ENCODE results near the gene PGA5. TPM values are rescaled to one million over a fixed set of nuclear protein-coding genes. Genes with fewer than 3 reads are reported as not detected.
"Not testable (repeated sequence)": the region's sequence is repeated elsewhere in the genome, so short reads cannot be mapped to it uniquely, and the experiment has no call there.

Gene PGA5
- polyA plus RNA-seq (not detected in 2 replicates), polyA minus RNA-seq (not detected in 2 replicates)

DNA sequence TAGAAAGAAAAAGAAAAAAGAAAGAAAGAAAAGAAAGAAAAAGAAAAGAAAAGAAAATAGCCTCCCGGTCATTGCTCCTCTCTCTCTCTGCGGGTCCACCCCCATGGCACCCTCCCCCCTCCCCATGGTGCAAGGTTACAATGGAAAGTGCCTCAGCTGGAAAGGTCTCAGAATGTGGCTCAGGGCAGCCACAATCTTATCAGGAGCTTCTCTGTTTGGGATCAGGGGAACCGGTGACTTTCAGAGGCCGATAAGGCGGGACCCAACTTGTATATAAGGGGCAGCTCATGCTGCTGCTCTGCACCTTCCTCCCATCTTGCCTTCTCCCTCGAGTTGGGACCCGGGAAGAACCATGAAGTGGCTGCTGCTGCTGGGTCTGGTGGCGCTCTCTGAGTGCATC lies at the start of gene PGA5:
Gene PGA5, plus strand, starts transcription at position 301 of the 400 bp plus-strand sequence. Its CDS starts 52 bp downstream, at position 353.
- not testable (repeated sequence) for H3K9ac ChIP-seq (ENCODE audit: low read length); H3K4me2 ChIP-seq (ENCODE audit: low read length); H3F3A ChIP-seq (ENCODE audit: insufficient read depth, low read length, poor library complexity, severe bottlenecking); H3K9me3 ChIP-seq (ENCODE audit: low read length); H3K4me3 ChIP-seq (ENCODE audit: low read length); H3K9me2 ChIP-seq (ENCODE audit: insufficient read depth, low read length); H3K36me3 ChIP-seq (ENCODE audit: insufficient read depth, low read length); H4K20me1 ChIP-seq (ENCODE audit: insufficient read depth); H3K79me2 ChIP-seq (replicated peaks; ENCODE audit: insufficient read depth, low read length); H3K27ac ChIP-seq (ENCODE audit: low read length); H2AFZ ChIP-seq (ENCODE audit: low read depth, low read length); H3K27me3 ChIP-seq (ENCODE audit: insufficient read depth, low read depth, low read length)

DNA sequence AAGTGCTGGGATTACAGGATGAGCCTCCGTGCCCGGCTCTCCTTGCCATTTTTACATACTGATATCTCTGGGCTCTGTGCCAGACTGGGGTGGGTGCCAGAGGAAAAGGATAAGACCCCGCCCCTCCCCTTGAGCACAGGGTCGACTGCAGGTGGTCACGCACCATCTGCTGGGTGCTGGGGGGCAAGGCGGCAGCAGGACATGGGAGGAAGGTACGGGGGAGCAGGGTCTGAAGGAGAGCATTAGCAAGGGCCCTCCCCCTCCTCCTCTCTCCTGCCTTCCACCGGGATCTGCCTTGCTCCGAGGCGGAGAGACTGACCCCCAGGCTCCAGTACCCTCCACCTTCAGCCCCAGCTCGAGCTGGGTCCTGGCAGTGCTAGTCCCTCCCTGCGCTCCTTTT lies 47.4 kb upstream of the PGA5 start:
- no peaks in the 10 kb centered on the region for H3F3A ChIP-seq (ENCODE audit: insufficient read depth, low read length, poor library complexity, severe bottlenecking)
- no peaks in the 10 kb centered on the region for H3K79me2 ChIP-seq (replicated peaks; ENCODE audit: insufficient read depth, low read length)
- H3K27ac ChIP-seq (ENCODE audit: low read length) = no peak overlapping the region
- no peaks in the 10 kb centered on the region for H4K20me1 ChIP-seq (ENCODE audit: insufficient read depth)
- H2AFZ ChIP-seq (ENCODE audit: low read depth, low read length) = no peak overlapping the region
- H3K9me3 ChIP-seq (ENCODE audit: low read length) = no peaks in the 10 kb centered on the region
- H3K9me2 ChIP-seq (ENCODE audit: insufficient read depth, low read length) = no peaks in the 10 kb centered on the region
- TF ChIP-seq RAD21 (conservative IDR thresholded peaks at IDR 0.05) (no peak), SMC3 (conservative IDR thresholded peaks at IDR 0.05; ENCODE audit: poor library complexity) (no peak), TAF1 (IDR thresholded peaks at IDR 0.05; ENCODE audit: low read depth) (no peak), EZH2 (IDR thresholded peaks at IDR 0.05; ENCODE audit: borderline replicate concordance, insufficient read depth, low read length, poor library complexity, severe bottlenecking) (no peak), POLR2AphosphoS5 (IDR thresholded peaks at IDR 0.05) (no peak)
- TF ChIP-seq, protein P1, sequence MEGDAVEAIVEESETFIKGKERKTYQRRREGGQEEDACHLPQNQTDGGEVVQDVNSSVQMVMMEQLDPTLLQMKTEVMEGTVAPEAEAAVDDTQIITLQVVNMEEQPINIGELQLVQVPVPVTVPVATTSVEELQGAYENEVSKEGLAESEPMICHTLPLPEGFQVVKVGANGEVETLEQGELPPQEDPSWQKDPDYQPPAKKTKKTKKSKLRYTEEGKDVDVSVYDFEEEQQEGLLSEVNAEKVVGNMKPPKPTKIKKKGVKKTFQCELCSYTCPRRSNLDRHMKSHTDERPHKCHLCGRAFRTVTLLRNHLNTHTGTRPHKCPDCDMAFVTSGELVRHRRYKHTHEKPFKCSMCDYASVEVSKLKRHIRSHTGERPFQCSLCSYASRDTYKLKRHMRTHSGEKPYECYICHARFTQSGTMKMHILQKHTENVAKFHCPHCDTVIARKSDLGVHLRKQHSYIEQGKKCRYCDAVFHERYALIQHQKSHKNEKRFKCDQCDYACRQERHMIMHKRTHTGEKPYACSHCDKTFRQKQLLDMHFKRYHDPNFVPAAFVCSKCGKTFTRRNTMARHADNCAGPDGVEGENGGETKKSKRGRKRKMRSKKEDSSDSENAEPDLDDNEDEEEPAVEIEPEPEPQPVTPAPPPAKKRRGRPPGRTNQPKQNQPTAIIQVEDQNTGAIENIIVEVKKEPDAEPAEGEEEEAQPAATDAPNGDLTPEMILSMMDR (IDR thresholded peaks at IDR 0.05; ENCODE audit: poor library complexity, severe bottlenecking) = no peak
- TF ChIP-seq, protein P2, sequence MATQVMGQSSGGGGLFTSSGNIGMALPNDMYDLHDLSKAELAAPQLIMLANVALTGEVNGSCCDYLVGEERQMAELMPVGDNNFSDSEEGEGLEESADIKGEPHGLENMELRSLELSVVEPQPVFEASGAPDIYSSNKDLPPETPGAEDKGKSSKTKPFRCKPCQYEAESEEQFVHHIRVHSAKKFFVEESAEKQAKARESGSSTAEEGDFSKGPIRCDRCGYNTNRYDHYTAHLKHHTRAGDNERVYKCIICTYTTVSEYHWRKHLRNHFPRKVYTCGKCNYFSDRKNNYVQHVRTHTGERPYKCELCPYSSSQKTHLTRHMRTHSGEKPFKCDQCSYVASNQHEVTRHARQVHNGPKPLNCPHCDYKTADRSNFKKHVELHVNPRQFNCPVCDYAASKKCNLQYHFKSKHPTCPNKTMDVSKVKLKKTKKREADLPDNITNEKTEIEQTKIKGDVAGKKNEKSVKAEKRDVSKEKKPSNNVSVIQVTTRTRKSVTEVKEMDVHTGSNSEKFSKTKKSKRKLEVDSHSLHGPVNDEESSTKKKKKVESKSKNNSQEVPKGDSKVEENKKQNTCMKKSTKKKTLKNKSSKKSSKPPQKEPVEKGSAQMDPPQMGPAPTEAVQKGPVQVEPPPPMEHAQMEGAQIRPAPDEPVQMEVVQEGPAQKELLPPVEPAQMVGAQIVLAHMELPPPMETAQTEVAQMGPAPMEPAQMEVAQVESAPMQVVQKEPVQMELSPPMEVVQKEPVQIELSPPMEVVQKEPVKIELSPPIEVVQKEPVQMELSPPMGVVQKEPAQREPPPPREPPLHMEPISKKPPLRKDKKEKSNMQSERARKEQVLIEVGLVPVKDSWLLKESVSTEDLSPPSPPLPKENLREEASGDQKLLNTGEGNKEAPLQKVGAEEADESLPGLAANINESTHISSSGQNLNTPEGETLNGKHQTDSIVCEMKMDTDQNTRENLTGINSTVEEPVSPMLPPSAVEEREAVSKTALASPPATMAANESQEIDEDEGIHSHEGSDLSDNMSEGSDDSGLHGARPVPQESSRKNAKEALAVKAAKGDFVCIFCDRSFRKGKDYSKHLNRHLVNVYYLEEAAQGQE (IDR thresholded peaks at IDR 0.05; ENCODE audit: borderline replicate concordance) = no peak
- no peaks in the 10 kb centered on the region for H3K27me3 ChIP-seq (ENCODE audit: insufficient read depth, low read depth, low read length)
- no peak overlapping the region for H3K4me3 ChIP-seq (ENCODE audit: low read length)
- no peak overlapping the region for H3K9ac ChIP-seq (ENCODE audit: low read length)
- H3K4me2 ChIP-seq (ENCODE audit: low read length) = no peak overlapping the region
- H3K36me3 ChIP-seq (ENCODE audit: insufficient read depth, low read length) = no peaks in the 10 kb centered on the region

DNA sequence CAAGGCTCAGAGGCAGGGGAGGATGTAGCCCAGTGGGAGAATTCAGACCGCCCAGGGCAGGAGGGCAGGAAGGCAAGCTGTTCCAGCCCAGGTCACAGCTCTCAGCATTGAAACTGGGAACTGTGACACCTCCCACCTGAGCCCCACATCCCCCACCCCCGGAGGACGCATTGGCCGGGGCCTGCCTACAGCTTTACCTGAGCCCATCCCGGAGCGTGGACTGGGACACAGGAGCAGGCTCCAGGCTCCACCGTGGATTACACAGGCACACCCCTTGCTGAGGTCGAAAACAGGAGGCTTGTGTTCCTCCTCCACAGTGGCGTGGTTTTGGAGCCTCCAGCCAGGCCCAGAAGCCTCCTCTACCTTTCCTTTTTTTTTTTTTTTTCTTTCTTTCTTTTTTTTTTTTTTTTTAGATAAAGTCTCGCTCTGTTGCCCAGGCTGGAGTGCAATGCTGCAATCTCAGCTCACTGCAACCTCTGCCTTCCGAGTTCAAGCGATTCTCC lies 46.8 kb upstream of the PGA5 start:
- Histone ChIP-seq H3K79me2 (replicated peaks; ENCODE audit: insufficient read depth, low read length) (no peaks in the 10 kb centered on the region), H3K27me3 (ENCODE audit: insufficient read depth, low read depth, low read length) (no peaks in the 10 kb centered on the region), H3K27ac (ENCODE audit: low read length) (no peak overlapping the region), H2AFZ (ENCODE audit: low read depth, low read length) (no peak overlapping the region), H3K4me3 (ENCODE audit: low read length) (no peak overlapping the region), H4K20me1 (ENCODE audit: insufficient read depth) (no peaks in the 10 kb centered on the region), H3F3A (ENCODE audit: insufficient read depth, low read length, poor library complexity, severe bottlenecking) (no peaks in the 10 kb centered on the region), H3K36me3 (ENCODE audit: insufficient read depth, low read length) (no peaks in the 10 kb centered on the region), H3K9me2 (ENCODE audit: insufficient read depth, low read length) (no peaks in the 10 kb centered on the region), H3K4me2 (ENCODE audit: low read length) (no peak overlapping the region), H3K9ac (ENCODE audit: low read length) (no peak overlapping the region), H3K9me3 (ENCODE audit: low read length) (no peaks in the 10 kb centered on the region)
- TF ChIP-seq MXI1 (conservative IDR thresholded peaks at IDR 0.05; ENCODE audit: poor library complexity, severe bottlenecking) = no peak
- TF ChIP-seq SMC3 (conservative IDR thresholded peaks at IDR 0.05; ENCODE audit: poor library complexity) = no peak
- TF ChIP-seq, protein P1 (IDR thresholded peaks at IDR 0.05; ENCODE audit: poor library complexity, severe bottlenecking) = no peak
- no peak for TF ChIP-seq POLR2AphosphoS5 (IDR thresholded peaks at IDR 0.05)
- no peak for TF ChIP-seq RAD21 (conservative IDR thresholded peaks at IDR 0.05)
- TF ChIP-seq EP300 (conservative IDR thresholded peaks at IDR 0.05; ENCODE audit: poor library complexity, severe bottlenecking) = no peak
- TF ChIP-seq, protein P2 (IDR thresholded peaks at IDR 0.05; ENCODE audit: borderline replicate concordance) = no peak
- TF ChIP-seq TAF1 (IDR thresholded peaks at IDR 0.05; ENCODE audit: low read depth) = no peak
- no peak for TF ChIP-seq EZH2 (IDR thresholded peaks at IDR 0.05; ENCODE audit: borderline replicate concordance, insufficient read depth, low read length, poor library complexity, severe bottlenecking)

Data from neural cell (in vitro differentiated cells).